GM23338 (cell line): ENCODE data around the gene HIVEP3. TPM values are rescaled to one million over a fixed set of nuclear protein-coding genes. Genes with fewer than 3 reads are reported as not detected.

Experiments used
- ATAC-seq: fragments of 200-7000 bp; cut with Tn5 transposase; 3 replicates; pipeline ENCODE4 v1.9.1; 2020
- DNase-seq: peaks from one replicate; pipeline ENCODE4 v3.0.0-alpha.2; 2015; ENCODE audit warnings: low spot score
- H2AFZ ChIP-seq: fragments of 200-600 bp; sonication (generic); 2 replicates; pipeline ENCODE4 v1.8.0; 2016; ENCODE audit warnings: antibody characterized with exemption, mild to moderate bottlenecking, moderate library complexity
- H3F3A ChIP-seq: fragments of 200-600 bp; sonication (generic); replicated peaks from 2 replicates; pipeline ENCODE4 v1.8.0; 2017; ENCODE audit warnings: antibody characterized with exemption, mixed run types, low read depth
- H3K27ac ChIP-seq: fragments of 200-600 bp; sonication (generic); 2 replicates; pipeline ENCODE4 v1.6.1; 2016; ENCODE audit warnings: low read depth
- H3K27me3 ChIP-seq: fragments of 200-600 bp; sonication (generic); 2 replicates; pipeline ENCODE4 v1.8.0; 2016; ENCODE audit warnings: mild to moderate bottlenecking, mixed run types, moderate library complexity; ENCODE audit not compliant: insufficient read depth
- H3K36me3 ChIP-seq: fragments of 200-600 bp; sonication (generic); 2 replicates; pipeline ENCODE4 v1.8.0; 2016; ENCODE audit warnings: mild to moderate bottlenecking; ENCODE audit not compliant: insufficient read depth
- H3K4me1 ChIP-seq: fragments of 200-600 bp; sonication (generic); 2 replicates; pipeline ENCODE4 v1.8.0; 2016; ENCODE audit warnings: mild to moderate bottlenecking, moderate library complexity; ENCODE audit not compliant: insufficient read depth
- H3K4me2 ChIP-seq: fragments of 200-600 bp; sonication (generic); 2 replicates; pipeline ENCODE4 v1.7.1; 2017; ENCODE audit warnings: mixed run types
- H3K4me3 ChIP-seq: fragments of 200-600 bp; sonication (generic); 2 replicates; pipeline ENCODE4 v1.6.1; 2016; ENCODE audit warnings: mixed run types
- H3K79me2 ChIP-seq: fragments of 200-600 bp; sonication (generic); replicated peaks from 2 replicates; pipeline ENCODE4 v1.8.0; 2017; ENCODE audit warnings: mild to moderate bottlenecking; ENCODE audit not compliant: insufficient read depth
- H3K9me2 ChIP-seq: fragments of 200-600 bp; sonication (generic); 2 replicates; pipeline ENCODE4 v1.8.0; 2017; ENCODE audit not compliant: insufficient read depth
- H4K20me1 ChIP-seq: fragments of 200-600 bp; sonication (generic); replicated peaks from 2 replicates; pipeline ENCODE4 v1.8.0; 2017; ENCODE audit warnings: mild to moderate bottlenecking; ENCODE audit not compliant: insufficient read depth
- H3K27ac Mint-ChIP-seq: 2 replicates; pipeline ENCODE4 v1.8.0; 2020; ENCODE audit warnings: inconsistent platforms, mild to moderate bottlenecking, moderate library complexity, mixed read lengths
- H3K27me3 Mint-ChIP-seq: 3 replicates; pipeline ENCODE4 v1.8.0; 2022; ENCODE audit warnings: low read depth, mild to moderate bottlenecking, moderate library complexity, mixed read lengths, inconsistent platforms; ENCODE audit not compliant: insufficient read depth, poor library complexity
- H3K36me3 Mint-ChIP-seq: 3 replicates; pipeline ENCODE4 v1.8.0; 2021; ENCODE audit warnings: low read depth, mild to moderate bottlenecking, inconsistent platforms, moderate library complexity, mixed read lengths
- H3K4me1 Mint-ChIP-seq: 3 replicates; pipeline ENCODE4 v1.8.0; 2020; ENCODE audit warnings: mild to moderate bottlenecking, inconsistent platforms, mixed read lengths
- H3K4me3 Mint-ChIP-seq: 3 replicates; pipeline ENCODE4 v1.8.0; 2021; ENCODE audit warnings: moderate library complexity, mild to moderate bottlenecking, inconsistent platforms, mixed read lengths
- H3K9me3 Mint-ChIP-seq: 3 replicates; pipeline ENCODE4 v1.8.0; 2020; ENCODE audit warnings: moderate library complexity, mild to moderate bottlenecking, inconsistent platforms, mixed read lengths
- CREB1 ChIP-seq: fragments of 250-450 bp; sonication (Bioruptor Pico); IDR thresholded peaks from 2 replicates; pipeline ENCODE4 v1.5.0; 2020; ENCODE audit warnings: low read depth, mild to moderate bottlenecking, moderate library complexity
- CTCF ChIP-seq, 2 experiments: fragments of 200-600 bp in 1 of 2; sonication (generic) in 1 of 2; conservative IDR thresholded peaks; 2 replicates each; pipeline versions ENCODE4 v1.5.1 to v1.6.1; 2016 to 2017; ENCODE audit warnings: antibody characterized with exemption in 2 of 2, low read depth in 2 of 2, mild to moderate bottlenecking in 2 of 2, moderate library complexity in 1 of 2
- ETS1 ChIP-seq: IDR thresholded peaks from 2 replicates; pipeline ENCODE4 v1.6.1; 2016; ENCODE audit warnings: antibody characterized with exemption
- EZH2 ChIP-seq: fragments of 200-600 bp; sonication (generic); IDR thresholded peaks from one replicate; pipeline ENCODE4 v1.8.0; 2017; ENCODE audit warnings: antibody characterized with exemption, mild to moderate bottlenecking, low read depth; ENCODE audit not compliant: unreplicated experiment
- EZH2phosphoT487 ChIP-seq: fragments of 200-600 bp; sonication (generic); IDR thresholded peaks from one replicate; pipeline ENCODE4 v1.8.1; 2018; ENCODE audit warnings: antibody characterized with exemption; ENCODE audit not compliant: unreplicated experiment
- NANOG ChIP-seq: IDR thresholded peaks from 2 replicates; pipeline ENCODE4 v1.6.1; 2016; ENCODE audit warnings: antibody characterized with exemption, borderline replicate concordance
- STAT1 ChIP-seq: IDR thresholded peaks from one replicate; pipeline ENCODE4 v1.6.1; 2016; ENCODE audit warnings: antibody characterized with exemption; ENCODE audit not compliant: unreplicated experiment
- ZNF114 ChIP-seq: fragments of 250-450 bp; sonication (Bioruptor Pico); IDR thresholded peaks from 2 replicates; pipeline ENCODE4 v1.5.0; 2020; ENCODE audit warnings: mild to moderate bottlenecking, moderate library complexity
- ZNF331 ChIP-seq: fragments of 250-450 bp; sonication (Bioruptor Pico); IDR thresholded peaks from 2 replicates; pipeline ENCODE4 v1.5.0; 2020; ENCODE audit warnings: low read depth, mild to moderate bottlenecking, moderate library complexity
- ZNF462 ChIP-seq: fragments of 250-450 bp; sonication (Bioruptor Pico); IDR thresholded peaks from 2 replicates; pipeline ENCODE4 v1.5.0; 2020; ENCODE audit warnings: mild to moderate bottlenecking, moderate library complexity
- polyA plus RNA-seq: library from polyadenylated mRNA; unstranded; fragments of >200 nt; fragmentation: Nextera tagmentation; extraction: Ambion mirVana; gene quantifications from 2 replicates; pipeline ENCODE4 v1.2.1, GENCODE V29; 2016
- total RNA-seq: library from RNA; depleted of rRNA; stranded (reverse); fragments of >200 nt; shearing (Covaris generic); gene quantifications from 2 replicates; pipeline ENCODE4 v1.2.3, GENCODE V29; 2014
- TF ChIP-seq, protein P1 (sequence below): IDR thresholded peaks from one replicate; pipeline ENCODE4 v1.6.1; 2018; ENCODE audit warnings: antibody characterized with exemption; ENCODE audit not compliant: unreplicated experiment

HIVEP3 gene
- total and polyA plus RNA-seq, 2 experiments from 2014 or later = 0.14 to 0.24 TPM

DNA sequence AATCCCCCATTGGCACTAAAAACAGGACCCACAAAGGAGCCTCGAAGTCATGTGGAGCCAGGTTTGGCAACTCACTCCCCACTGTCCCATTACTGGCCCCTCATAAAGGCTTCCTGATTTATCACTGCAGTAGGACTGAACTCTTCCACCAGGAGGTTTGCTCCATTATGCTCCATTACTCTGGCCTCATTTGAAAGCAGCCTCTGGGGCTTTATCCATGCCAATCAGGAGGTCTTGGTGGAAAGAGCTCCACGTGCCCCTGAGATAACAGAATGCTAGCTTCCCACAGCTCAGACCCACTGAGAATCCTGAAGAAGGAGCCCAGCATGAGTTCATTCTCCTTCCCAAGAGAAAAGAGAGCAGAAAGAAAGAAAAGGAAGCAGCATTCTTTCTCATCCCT lies 76.4 kb downstream of the HIVEP3 start (continued):
- TF ChIP-seq ZNF462 (CRISPR knock-in tag) = no peak; the same call in 1 of the 2 replicates
- TF ChIP-seq STAT1 = no peak

DNA sequence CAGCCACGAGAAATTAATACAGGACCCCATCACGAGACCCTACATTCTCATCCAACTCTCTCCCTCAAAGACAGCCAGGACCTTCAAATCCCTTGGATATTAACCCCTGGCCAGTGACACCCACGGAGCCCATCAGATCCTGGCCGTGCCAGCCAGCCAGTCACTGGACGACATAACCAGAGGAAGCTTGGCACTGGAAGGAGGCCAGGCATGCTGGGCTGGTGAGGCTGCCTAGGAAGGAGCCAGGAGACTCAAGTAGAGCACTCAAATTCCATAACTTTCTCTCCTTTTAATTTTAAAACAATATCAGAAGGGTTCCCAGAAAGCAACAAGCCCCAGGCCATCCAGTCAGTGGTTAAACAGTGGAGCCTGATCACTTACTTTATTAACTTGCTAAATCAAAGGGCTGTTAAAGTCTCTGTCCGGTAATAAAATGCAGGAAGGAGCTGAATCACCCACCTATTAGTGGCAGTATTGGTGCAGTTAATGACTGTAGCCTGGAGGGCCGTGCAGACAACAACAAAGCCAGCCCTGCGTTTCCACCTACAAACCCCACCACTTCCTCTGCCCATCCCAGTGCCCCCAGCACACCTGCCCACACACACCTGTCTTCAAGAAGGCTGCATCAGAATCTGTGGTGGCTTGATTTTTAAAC lies 78.0 kb downstream of the HIVEP3 start:
- peaks cover 20% of the 10 kb centered on the region for H3K4me1 Mint-ChIP-seq
- no peak overlapping the region for H3K4me3 Mint-ChIP-seq
- no peaks in the 10 kb centered on the region for H4K20me1 ChIP-seq
- H3K36me3 ChIP-seq = no peaks in the 10 kb centered on the region
- no peak overlapping the region for H3K4me3 ChIP-seq
- DNase-seq (no peak), ATAC-seq (no peak)
- H3K4me1 ChIP-seq = peaks cover 10% of the 10 kb centered on the region; the same call in 1 of the 2 replicates
- no peak overlapping the region for H3K4me2 ChIP-seq
- no peak overlapping the region for H3K27ac Mint-ChIP-seq
- H2AFZ ChIP-seq = no peak overlapping the region
- no peaks in the 10 kb centered on the region for H3K27me3 ChIP-seq
- H3K27ac ChIP-seq = no peak overlapping the region
- H3K9me3 Mint-ChIP-seq = no peaks in the 10 kb centered on the region; the same call in 2 of the 3 replicates
- H3K79me2 ChIP-seq = no peaks in the 10 kb centered on the region
- no peaks in the 10 kb centered on the region for H3K36me3 Mint-ChIP-seq
- H3K9me2 ChIP-seq = no peaks in the 10 kb centered on the region
- peaks cover 1% of the 10 kb centered on the region for H3K27me3 Mint-ChIP-seq
- H3F3A ChIP-seq = no peaks in the 10 kb centered on the region
- no peak for TF ChIP-seq STAT1
- TF ChIP-seq CREB1 (CRISPR knock-in tag) = no peak
- TF ChIP-seq, protein P1, sequence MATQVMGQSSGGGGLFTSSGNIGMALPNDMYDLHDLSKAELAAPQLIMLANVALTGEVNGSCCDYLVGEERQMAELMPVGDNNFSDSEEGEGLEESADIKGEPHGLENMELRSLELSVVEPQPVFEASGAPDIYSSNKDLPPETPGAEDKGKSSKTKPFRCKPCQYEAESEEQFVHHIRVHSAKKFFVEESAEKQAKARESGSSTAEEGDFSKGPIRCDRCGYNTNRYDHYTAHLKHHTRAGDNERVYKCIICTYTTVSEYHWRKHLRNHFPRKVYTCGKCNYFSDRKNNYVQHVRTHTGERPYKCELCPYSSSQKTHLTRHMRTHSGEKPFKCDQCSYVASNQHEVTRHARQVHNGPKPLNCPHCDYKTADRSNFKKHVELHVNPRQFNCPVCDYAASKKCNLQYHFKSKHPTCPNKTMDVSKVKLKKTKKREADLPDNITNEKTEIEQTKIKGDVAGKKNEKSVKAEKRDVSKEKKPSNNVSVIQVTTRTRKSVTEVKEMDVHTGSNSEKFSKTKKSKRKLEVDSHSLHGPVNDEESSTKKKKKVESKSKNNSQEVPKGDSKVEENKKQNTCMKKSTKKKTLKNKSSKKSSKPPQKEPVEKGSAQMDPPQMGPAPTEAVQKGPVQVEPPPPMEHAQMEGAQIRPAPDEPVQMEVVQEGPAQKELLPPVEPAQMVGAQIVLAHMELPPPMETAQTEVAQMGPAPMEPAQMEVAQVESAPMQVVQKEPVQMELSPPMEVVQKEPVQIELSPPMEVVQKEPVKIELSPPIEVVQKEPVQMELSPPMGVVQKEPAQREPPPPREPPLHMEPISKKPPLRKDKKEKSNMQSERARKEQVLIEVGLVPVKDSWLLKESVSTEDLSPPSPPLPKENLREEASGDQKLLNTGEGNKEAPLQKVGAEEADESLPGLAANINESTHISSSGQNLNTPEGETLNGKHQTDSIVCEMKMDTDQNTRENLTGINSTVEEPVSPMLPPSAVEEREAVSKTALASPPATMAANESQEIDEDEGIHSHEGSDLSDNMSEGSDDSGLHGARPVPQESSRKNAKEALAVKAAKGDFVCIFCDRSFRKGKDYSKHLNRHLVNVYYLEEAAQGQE = no peak
- no peak for TF ChIP-seq EZH2phosphoT487
- TF ChIP-seq EZH2 = no peak
- no peak for TF ChIP-seq ZNF331 (CRISPR knock-in tag)
- TF ChIP-seq ZNF114 (CRISPR knock-in tag) = no peak
- no peak for TF ChIP-seq NANOG
- no peak for TF ChIP-seq ETS1
- no peak for TF ChIP-seq CTCF (conservative IDR thresholded peaks at IDR 0.05; ENCODE audit: low read depth in 2 of 2)
